Loucy (cell line): ENCODE data around the gene ATG16L2.

Source experiments
- H2AFZ ChIP-seq: fragments of 200-600 bp; sonication (generic); 2 replicates; pipeline ENCODE4 v1.6.0; 2016; ENCODE audit warnings: antibody characterized with exemption, mild to moderate bottlenecking, low read length, moderate library complexity
- H3F3A ChIP-seq: fragments of 200-600 bp; 2 replicates; pipeline ENCODE4 v1.6.0; 2016; ENCODE audit warnings: antibody characterized with exemption, low read depth, mild to moderate bottlenecking
- H3K27me3 ChIP-seq: fragments of 200-600 bp; sonication (generic); 2 replicates; pipeline ENCODE4 v1.6.1; 2014; ENCODE audit warnings: low read length, mild to moderate bottlenecking; ENCODE audit not compliant: insufficient read depth, poor library complexity, severe bottlenecking
- H3K36me3 ChIP-seq: fragments of 200-600 bp; sonication (generic); 2 replicates; pipeline ENCODE4 v1.6.1; 2016; ENCODE audit warnings: low read length; ENCODE audit not compliant: insufficient read depth
- H3K4me1 ChIP-seq: fragments of 200-600 bp; sonication (generic); 2 replicates; pipeline ENCODE4 v1.5.1; 2014; ENCODE audit warnings: low read length, mild to moderate bottlenecking; ENCODE audit not compliant: insufficient read depth, poor library complexity, severe bottlenecking
- H3K4me2 ChIP-seq: fragments of 200-600 bp; sonication (generic); 2 replicates; pipeline ENCODE4 v1.6.0; 2014; ENCODE audit warnings: antibody characterized with exemption, low read length, low read depth, mild to moderate bottlenecking; ENCODE audit not compliant: poor library complexity, severe bottlenecking
- H3K4me3 ChIP-seq: fragments of 200-600 bp; sonication (generic); 2 replicates; pipeline ENCODE4 v1.5.1; 2014; ENCODE audit warnings: low read length, mild to moderate bottlenecking, mixed read lengths; ENCODE audit not compliant: poor library complexity, severe bottlenecking
- H3K79me2 ChIP-seq: fragments of 200-600 bp; sonication (generic); 2 replicates; pipeline ENCODE4 v1.6.1; 2014; ENCODE audit warnings: low read length; ENCODE audit not compliant: insufficient read depth
- H3K9ac ChIP-seq: fragments of 200-600 bp; sonication (generic); 2 replicates; pipeline ENCODE4 v1.6.0; 2014; ENCODE audit warnings: mild to moderate bottlenecking, low read depth, low read length, moderate library complexity; ENCODE audit not compliant: poor library complexity, severe bottlenecking
- H3K9me2 ChIP-seq: fragments of 200-600 bp; sonication (generic); replicated peaks from 2 replicates; pipeline ENCODE4 v1.6.1; 2016; ENCODE audit warnings: low read depth, low read length, mixed read lengths
- H3K9me3 ChIP-seq: fragments of 200-600 bp; sonication (generic); 2 replicates; pipeline ENCODE4 v1.6.1; 2014; ENCODE audit warnings: mild to moderate bottlenecking, antibody characterized with exemption, low read length, low read depth; ENCODE audit not compliant: insufficient read depth
- H4K20me1 ChIP-seq: fragments of 200-600 bp; sonication (generic); 2 replicates; pipeline ENCODE4 v1.6.0; 2014; ENCODE audit warnings: antibody characterized with exemption, low read length, mild to moderate bottlenecking; ENCODE audit not compliant: insufficient read depth, poor library complexity, severe bottlenecking
- EZH2phosphoT487 ChIP-seq: fragments of 200-600 bp; IDR thresholded peaks from 2 replicates; pipeline ENCODE4 v1.6.1; 2018; ENCODE audit warnings: antibody characterized with exemption, mild to moderate bottlenecking, moderate library complexity, borderline replicate concordance
- TF ChIP-seq, protein P1 (sequence below): fragments of 200-600 bp; sonication (generic); conservative IDR thresholded peaks from 2 replicates; pipeline ENCODE4 v1.5.1; 2014; ENCODE audit warnings: mild to moderate bottlenecking, antibody characterized with exemption, low read length

ATG16L2 gene

DNA sequence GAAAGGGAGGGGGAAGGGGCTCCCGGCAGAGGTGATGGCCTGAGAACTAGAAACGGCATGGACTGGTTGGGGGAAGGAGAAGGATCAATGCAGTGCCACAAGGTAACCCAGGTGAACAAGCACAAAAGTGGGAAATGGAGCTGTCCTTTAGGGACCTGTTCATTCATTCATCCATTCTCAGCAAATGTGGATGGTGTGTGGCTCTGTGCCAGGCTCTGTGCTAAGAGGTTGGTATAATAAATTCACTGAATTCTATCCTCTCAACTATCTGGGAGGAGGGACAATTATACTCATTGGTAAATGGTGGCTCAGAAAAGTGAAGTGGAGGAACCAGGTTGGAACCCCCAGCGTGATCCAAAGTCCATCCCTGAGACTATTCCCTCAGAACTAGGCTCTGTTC, 43.4 kb upstream of the ATG16L2 start:
- Histone ChIP-seq H3K27me3 (no peaks in the 10 kb centered on the region), H3F3A (no peaks in the 10 kb centered on the region), H3K4me3 (no peak overlapping the region), H3K36me3 (no peaks in the 10 kb centered on the region), H2AFZ (no peak overlapping the region), H3K79me2 (no peaks in the 10 kb centered on the region), H3K9me2 (no peaks in the 10 kb centered on the region), H4K20me1 (no peaks in the 10 kb centered on the region), H3K9me3 (no peaks in the 10 kb centered on the region), H3K9ac (no peak overlapping the region), H3K4me1 (peaks cover 12% of the 10 kb centered on the region), H3K4me2 (no peak overlapping the region)
- TF ChIP-seq, protein P1, sequence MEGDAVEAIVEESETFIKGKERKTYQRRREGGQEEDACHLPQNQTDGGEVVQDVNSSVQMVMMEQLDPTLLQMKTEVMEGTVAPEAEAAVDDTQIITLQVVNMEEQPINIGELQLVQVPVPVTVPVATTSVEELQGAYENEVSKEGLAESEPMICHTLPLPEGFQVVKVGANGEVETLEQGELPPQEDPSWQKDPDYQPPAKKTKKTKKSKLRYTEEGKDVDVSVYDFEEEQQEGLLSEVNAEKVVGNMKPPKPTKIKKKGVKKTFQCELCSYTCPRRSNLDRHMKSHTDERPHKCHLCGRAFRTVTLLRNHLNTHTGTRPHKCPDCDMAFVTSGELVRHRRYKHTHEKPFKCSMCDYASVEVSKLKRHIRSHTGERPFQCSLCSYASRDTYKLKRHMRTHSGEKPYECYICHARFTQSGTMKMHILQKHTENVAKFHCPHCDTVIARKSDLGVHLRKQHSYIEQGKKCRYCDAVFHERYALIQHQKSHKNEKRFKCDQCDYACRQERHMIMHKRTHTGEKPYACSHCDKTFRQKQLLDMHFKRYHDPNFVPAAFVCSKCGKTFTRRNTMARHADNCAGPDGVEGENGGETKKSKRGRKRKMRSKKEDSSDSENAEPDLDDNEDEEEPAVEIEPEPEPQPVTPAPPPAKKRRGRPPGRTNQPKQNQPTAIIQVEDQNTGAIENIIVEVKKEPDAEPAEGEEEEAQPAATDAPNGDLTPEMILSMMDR, result no peak
- TF ChIP-seq EZH2phosphoT487, result no peak

DNA sequence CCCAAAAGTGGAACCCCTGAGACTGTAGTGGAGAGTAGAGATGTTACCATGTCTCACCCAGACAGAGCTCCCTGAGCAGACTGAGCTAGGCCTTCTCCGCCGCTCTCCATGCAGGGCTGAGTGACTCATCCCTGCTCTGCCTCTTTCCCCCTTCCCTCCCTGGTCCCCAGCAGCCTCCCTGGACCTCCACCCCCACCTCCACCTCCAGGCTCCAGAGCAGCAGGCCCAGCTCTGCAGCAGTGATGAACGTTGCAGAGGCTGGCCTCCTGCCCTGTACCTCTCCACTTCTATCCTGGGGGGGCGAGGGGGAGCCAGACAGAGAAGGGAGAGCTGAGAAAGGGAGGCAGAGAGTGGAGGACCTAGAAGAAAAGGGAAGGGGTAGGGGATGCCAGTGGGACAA, 42.7 kb upstream of the ATG16L2 start:
- Histone ChIP-seq H3K4me2 (no peak overlapping the region), H3K79me2 (no peaks in the 10 kb centered on the region), H4K20me1 (no peaks in the 10 kb centered on the region), H3K4me1 (peaks cover 19% of the 10 kb centered on the region), H3K36me3 (no peaks in the 10 kb centered on the region), H3K9me3 (no peaks in the 10 kb centered on the region), H3K27me3 (no peaks in the 10 kb centered on the region), H3K9ac (no peak overlapping the region), H2AFZ (no peak overlapping the region), H3K4me3 (no peak overlapping the region), H3F3A (no peaks in the 10 kb centered on the region), H3K9me2 (no peaks in the 10 kb centered on the region)
- TF ChIP-seq, protein P1, result no peak
- TF ChIP-seq EZH2phosphoT487, result no peak

DNA sequence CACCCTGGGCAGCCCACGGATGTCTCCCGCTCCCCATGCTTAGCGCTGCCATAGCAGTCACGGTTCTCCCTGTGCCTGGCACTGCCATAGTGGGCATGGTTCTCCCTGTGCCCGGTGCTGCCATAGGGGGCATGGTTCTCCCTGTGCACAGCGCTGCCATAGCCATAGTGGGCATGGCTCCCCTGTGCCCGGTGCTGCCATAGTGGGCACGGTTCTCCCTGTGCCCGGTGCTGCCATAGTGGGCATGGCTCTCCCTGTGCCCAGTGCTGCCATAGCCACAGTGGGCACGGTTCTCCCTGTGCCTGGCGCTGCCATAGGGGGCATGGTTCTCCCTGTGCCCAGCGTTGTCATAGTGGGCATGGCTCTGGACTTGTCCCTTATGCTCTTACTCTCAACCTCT, 42.2 kb upstream of the ATG16L2 start:
- Histone ChIP-seq H2AFZ (no peak overlapping the region), H3K9me2 (no peaks in the 10 kb centered on the region), H3K27me3 (no peaks in the 10 kb centered on the region), H3K4me3 (no peak overlapping the region), H3K9me3 (no peaks in the 10 kb centered on the region), H3K4me2 (no peak overlapping the region), H3F3A (no peaks in the 10 kb centered on the region), H4K20me1 (no peaks in the 10 kb centered on the region), H3K36me3 (no peaks in the 10 kb centered on the region), H3K79me2 (no peaks in the 10 kb centered on the region), H3K4me1 (peaks cover 25% of the 10 kb centered on the region), H3K9ac (no peak overlapping the region)
- no peak for TF ChIP-seq EZH2phosphoT487
- TF ChIP-seq, protein P1, result no peak
